Neural crest cell (in vitro differentiated cells): ENCODE results near the gene SLCO4A1. TPM values are rescaled to one million over a fixed set of nuclear protein-coding genes. Genes with fewer than 3 reads are reported as not detected.

Source experiments
- DNase-seq: peaks from one replicate; pipeline ENCODE4 v3.0.0; 2021; ENCODE audit warnings: low read depth, mixed read lengths, low spot score
- H3K27ac Mint-ChIP-seq: one replicate; pipeline ENCODE4 v1.8.0; 2021; ENCODE audit warnings: mild to moderate bottlenecking, mixed read lengths; ENCODE audit not compliant: unreplicated experiment
- H3K27me3 Mint-ChIP-seq: 2 replicates; pipeline ENCODE4 v1.8.0; 2021; ENCODE audit warnings: low read depth, mild to moderate bottlenecking, mixed read lengths
- H3K36me3 Mint-ChIP-seq: 2 replicates; pipeline ENCODE4 v1.8.0; 2021; ENCODE audit warnings: low read depth, mild to moderate bottlenecking, mixed read lengths
- H3K4me1 Mint-ChIP-seq: 2 replicates; pipeline ENCODE4 v1.8.0; 2021; ENCODE audit warnings: mixed read lengths
- H3K4me3 Mint-ChIP-seq: one replicate; pipeline ENCODE4 v1.8.0; 2021; ENCODE audit warnings: mild to moderate bottlenecking, mixed read lengths
- H3K9me3 Mint-ChIP-seq: 2 replicates; pipeline ENCODE4 v1.8.0; 2021; ENCODE audit warnings: mixed read lengths
- total RNA-seq: library from RNA; stranded (reverse); gene quantifications from 2 replicates; pipeline ENCODE4 v1.2.1, GENCODE V29; 2021
- TF ChIP-seq, protein P1 (sequence below): fragments of 200-600 bp; sonication (generic); conservative IDR thresholded peaks from 2 replicates; pipeline ENCODE4 v1.5.0; 2021; ENCODE audit warnings: antibody characterized with exemption, mild to moderate bottlenecking

The SLCO4A1 gene
- total RNA-seq, 1 donor from 2014 or later = 7.0 TPM

DNA sequence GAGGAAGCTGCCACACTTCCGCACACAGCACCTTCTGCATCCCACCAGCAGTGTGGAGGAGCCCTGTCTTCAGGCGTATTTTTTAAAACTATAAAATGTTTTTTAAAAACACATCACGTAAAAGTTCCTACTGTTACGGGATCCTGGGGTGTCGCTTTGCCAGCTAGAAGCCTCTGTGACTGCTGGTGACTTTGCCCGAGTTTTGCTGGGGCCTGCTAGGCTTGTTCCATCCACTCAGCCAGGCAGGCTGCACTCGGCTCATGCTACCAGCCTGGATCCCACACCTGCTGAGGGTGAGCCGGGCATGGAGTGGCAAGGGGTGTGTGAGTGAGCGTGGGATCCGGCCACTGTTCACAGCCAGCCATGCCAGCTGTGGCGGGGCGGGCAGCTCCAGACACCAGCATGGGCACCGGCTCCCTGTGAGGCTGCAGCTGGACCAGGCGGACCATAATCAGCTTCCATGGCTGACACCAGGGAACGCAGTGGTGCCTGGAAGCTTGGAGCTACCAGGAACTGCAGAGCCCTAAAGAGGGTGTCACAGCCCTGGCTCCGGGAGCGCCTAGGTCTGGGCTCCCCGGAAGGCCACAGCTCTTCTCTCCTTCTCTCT is 12.3 kb upstream of the SLCO4A1 start:
- peaks cover 4% of the 10 kb centered on the region for H3K4me1 Mint-ChIP-seq
- DNase-seq = no peak
- H3K27me3 Mint-ChIP-seq = peaks cover 15% of the 10 kb centered on the region
- no peak overlapping the region for H3K27ac Mint-ChIP-seq
- no peaks in the 10 kb centered on the region for H3K36me3 Mint-ChIP-seq
- TF ChIP-seq, protein P1, sequence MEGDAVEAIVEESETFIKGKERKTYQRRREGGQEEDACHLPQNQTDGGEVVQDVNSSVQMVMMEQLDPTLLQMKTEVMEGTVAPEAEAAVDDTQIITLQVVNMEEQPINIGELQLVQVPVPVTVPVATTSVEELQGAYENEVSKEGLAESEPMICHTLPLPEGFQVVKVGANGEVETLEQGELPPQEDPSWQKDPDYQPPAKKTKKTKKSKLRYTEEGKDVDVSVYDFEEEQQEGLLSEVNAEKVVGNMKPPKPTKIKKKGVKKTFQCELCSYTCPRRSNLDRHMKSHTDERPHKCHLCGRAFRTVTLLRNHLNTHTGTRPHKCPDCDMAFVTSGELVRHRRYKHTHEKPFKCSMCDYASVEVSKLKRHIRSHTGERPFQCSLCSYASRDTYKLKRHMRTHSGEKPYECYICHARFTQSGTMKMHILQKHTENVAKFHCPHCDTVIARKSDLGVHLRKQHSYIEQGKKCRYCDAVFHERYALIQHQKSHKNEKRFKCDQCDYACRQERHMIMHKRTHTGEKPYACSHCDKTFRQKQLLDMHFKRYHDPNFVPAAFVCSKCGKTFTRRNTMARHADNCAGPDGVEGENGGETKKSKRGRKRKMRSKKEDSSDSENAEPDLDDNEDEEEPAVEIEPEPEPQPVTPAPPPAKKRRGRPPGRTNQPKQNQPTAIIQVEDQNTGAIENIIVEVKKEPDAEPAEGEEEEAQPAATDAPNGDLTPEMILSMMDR = no peak
- H3K4me3 Mint-ChIP-seq = no peak overlapping the region
- no peaks in the 10 kb centered on the region for H3K9me3 Mint-ChIP-seq

DNA sequence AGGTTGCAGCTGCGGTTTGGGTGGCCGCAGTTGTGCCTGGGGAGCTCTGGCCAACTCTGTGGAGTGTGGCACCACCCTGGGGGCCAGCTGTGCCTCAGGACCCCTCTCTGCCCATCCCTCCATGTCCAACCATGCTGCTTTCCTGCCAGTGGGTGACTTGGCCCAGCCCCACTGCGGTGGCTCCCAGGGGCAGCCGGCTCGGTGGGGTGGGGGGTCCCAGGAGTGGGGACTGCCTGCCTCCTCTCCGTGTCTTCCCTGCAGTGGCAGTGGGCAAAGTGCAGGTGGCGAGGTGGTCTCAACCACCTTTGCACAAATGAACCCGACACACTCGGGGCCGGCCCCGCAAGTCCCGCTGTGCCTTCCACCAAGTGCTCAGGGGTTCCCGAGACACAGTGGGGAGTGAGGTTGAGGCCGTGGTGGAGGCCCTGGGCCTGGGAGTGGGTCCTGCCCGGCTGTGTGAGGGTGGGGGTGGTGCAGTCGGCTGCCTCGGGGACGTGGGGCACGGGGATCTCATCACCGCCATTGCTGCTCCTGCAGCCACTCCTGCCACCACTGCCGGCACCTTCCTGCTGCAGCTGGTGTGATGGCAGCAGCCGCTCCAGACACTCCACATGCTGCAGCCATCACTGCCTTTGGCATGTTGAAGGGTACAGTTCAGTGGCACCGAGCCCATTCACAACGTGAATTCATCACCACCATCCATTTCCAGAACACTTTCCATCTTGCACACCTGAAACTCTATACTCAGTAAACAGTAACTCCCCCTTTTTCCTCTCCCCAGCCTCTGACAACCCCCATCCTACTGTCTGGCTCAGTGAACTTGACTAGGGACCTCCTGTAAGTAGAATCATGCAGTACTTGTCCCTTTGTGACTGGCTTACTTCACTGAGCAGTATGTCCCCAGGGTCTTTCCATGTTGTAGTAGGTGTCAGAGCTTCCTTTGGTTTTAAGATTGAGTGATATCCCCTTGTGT is 10.7 kb upstream of the SLCO4A1 start:
- Mint-ChIP-seq H3K27ac (no peak overlapping the region), H3K27me3 (peaks cover 18% of the 10 kb centered on the region), H3K4me1 (peaks cover 4% of the 10 kb centered on the region), H3K36me3 (no peaks in the 10 kb centered on the region), H3K9me3 (no peaks in the 10 kb centered on the region), H3K4me3 (no peak overlapping the region)
- TF ChIP-seq, protein P1 = no peak
- no peak for DNase-seq

DNA sequence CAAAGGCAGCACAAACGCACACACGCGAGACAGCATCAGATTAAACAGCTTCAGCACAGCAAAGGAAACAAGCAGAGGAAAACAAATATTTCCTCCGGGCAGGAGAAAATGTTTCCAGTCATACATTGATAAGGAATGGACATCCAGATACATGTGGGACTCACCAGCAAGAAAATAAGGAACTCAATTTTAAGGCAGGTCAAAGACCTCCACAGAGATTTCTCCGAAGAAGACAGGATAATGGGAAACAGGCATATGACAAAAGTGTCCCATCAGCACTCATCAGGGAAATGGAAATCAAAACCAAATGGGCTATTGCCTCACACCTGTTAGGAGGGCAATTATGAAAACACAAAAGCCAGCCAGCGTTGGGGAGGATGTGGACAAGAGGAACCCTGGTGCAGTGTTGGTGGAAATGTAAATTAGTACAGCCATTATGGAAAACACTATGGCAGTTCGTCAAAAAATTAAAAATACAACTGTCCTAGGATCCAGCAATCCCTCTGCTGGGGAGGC is 9.7 kb upstream of the SLCO4A1 start:
- peaks cover 22% of the 10 kb centered on the region for H3K27me3 Mint-ChIP-seq
- H3K4me1 Mint-ChIP-seq = peaks cover 4% of the 10 kb centered on the region
- H3K27ac Mint-ChIP-seq = no peak overlapping the region
- H3K4me3 Mint-ChIP-seq = no peak overlapping the region
- no peaks in the 10 kb centered on the region for H3K9me3 Mint-ChIP-seq
- no peak for DNase-seq
- TF ChIP-seq, protein P1 = no peak
- H3K36me3 Mint-ChIP-seq = no peaks in the 10 kb centered on the region

DNA sequence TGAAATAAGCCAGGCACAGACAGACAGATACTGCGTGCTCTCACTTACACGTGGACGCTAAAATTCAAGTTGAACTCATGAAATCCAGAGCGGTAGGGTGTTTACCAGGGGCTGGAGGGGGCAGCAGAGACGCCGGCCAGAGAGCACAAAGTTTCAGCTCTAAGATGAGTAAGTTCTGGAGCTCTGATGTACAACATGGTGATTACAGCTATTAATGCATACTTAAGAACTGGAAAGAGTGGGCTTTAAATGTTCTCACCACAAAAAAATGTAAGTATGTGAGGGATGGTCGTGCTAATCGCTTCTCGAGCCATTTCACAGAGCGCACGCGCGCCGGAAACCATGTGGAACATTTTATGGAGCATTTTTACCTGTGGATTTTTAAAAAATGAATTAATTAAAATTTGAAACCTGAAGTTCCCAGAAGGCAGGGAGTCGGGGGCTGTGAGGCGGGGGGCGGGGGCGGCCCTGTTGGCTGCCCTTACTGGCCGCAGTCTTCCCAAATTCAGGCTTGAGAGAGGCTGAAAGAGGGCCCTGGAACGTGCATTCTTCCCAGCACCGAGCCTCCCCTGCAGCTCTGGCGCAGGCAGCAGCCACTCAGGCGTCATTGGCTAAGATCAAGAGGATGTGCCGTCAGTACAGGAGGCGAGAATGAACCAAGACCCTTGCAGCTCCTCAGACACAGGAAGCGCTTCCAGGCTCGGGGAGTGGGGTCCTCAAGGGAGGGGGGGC is 8.5 kb upstream of the SLCO4A1 start:
- no peak overlapping the region for H3K4me3 Mint-ChIP-seq
- peaks cover 31% of the 10 kb centered on the region for H3K27me3 Mint-ChIP-seq
- H3K9me3 Mint-ChIP-seq = no peaks in the 10 kb centered on the region
- peaks cover 11% of the 10 kb centered on the region for H3K4me1 Mint-ChIP-seq
- no peak for DNase-seq
- no peaks in the 10 kb centered on the region for H3K36me3 Mint-ChIP-seq
- H3K27ac Mint-ChIP-seq = no peak overlapping the region
- TF ChIP-seq, protein P1 = no peak

DNA sequence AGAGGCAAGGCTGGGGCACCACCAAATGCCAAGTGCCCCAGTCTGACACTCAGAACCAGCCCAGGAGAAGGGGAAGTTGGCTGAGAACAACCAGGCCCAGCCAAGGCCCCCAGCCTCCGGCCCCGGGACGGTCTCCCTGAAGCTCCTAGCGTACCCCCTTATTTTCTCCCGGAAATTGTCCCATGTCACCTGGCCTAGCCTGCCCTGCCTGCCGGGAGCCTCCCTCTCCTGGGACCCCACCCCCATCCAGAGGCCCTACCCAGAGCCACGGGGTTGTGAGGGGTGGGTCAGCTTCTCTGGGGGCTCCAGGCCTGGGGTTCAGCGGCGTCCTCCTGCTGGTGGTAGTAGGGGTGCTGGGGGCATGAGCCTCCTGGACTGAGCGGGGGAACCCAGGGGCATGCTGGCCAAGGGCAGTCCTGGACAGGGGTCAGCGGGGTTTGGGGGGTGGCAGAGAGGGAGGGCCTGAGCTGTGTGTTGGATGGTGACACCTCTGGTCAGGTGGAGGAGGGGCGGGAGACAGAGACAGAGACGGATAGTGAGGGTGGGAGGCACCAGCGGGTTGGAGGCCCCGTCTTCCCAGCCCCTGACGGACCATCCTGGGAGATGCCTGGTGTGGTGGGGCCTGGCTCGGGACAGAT is 7.9 kb upstream of the SLCO4A1 start:
- H3K4me1 Mint-ChIP-seq = peaks cover 16% of the 10 kb centered on the region
- H3K27ac Mint-ChIP-seq = no peak overlapping the region

More for the DNA sequence above, 7.9 kb upstream of the SLCO4A1 start:
- peaks cover 38% of the 10 kb centered on the region for H3K27me3 Mint-ChIP-seq
- no peaks in the 10 kb centered on the region for H3K36me3 Mint-ChIP-seq
- H3K9me3 Mint-ChIP-seq = no peaks in the 10 kb centered on the region
- no peak overlapping the region for H3K4me3 Mint-ChIP-seq
- TF ChIP-seq, protein P1 = no peak
- no peak for DNase-seq
